HG03175 (cell line): ENCODE data around the gene NHP2.
"Not testable (repeated sequence)": the region's sequence is repeated elsewhere in the genome, so short reads cannot be mapped to it uniquely, and the experiment has no call there.

ENCODE experiments used
- ATAC-seq: cut with Tn5 transposase; IDR thresholded peaks from one replicate; pipeline ENCODE4 v1.9.1; 2021; ENCODE audit warnings: mild to moderate bottlenecking, moderate library complexity; ENCODE audit not compliant: unreplicated experiment

The NHP2 gene

GRCh38 chr5:178153530-178154340 is at the start of gene NHP2:
Gene NHP2 (minus strand): TSS chr5:178153885. CDS start chr5:178153817, 68 bp downstream.
- ATAC-seq = peak; percentile 99

GRCh38 chr5:178202541-178202940 is 48.9 kb upstream of the NHP2 start:
- ATAC-seq = no peak

DNA sequence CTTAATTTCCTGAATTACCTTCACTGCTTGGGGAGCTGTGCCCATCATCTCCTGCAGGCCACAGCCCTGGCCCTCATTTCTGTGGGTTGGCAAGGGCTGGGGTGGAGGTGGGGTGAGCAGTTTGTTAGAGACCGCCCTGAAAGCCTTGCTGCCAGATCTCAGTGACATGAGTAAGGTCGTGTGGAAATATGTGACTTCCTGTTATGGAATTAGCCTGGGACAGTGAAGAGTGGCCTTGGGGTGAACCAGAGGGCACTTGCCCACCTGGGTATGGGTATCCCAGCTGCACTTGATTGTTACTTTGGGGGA is 48.2 kb upstream of the NHP2 start:
- ATAC-seq = no peak

DNA sequence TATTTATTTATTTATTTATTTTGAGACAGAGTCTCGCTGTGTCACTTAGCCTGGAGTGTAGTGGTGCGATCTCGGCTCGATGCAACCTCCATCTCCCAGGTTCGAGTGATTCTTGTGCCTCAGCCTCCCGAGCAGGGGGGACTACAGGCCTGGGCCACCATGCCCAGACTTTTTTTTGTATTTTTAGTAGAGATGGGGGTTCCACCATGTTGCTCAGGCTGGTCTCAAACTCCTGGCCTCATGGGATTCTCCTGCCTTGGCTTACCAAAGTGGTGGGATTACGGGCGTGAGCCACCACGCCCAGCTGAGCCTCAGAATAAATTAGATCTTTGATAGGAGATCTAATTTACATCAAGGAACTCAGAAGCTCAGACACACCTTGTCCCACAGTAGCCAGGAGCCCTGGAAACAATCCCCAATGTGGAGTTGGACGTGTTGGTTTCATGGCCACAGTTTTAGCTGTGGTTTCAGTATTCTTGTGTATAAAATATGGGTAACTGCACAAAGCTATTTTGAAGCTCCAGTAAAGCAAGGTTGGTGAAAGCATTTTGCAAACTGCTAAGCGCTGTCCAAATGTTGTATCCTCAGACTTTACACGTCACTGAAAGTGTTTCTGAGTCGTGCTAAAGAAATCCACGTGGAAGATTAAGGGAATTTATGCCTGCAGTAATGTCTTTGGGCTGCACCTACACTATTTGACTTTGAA is 47.7 kb upstream of the NHP2 start:
- ATAC-seq = no peak

DNA sequence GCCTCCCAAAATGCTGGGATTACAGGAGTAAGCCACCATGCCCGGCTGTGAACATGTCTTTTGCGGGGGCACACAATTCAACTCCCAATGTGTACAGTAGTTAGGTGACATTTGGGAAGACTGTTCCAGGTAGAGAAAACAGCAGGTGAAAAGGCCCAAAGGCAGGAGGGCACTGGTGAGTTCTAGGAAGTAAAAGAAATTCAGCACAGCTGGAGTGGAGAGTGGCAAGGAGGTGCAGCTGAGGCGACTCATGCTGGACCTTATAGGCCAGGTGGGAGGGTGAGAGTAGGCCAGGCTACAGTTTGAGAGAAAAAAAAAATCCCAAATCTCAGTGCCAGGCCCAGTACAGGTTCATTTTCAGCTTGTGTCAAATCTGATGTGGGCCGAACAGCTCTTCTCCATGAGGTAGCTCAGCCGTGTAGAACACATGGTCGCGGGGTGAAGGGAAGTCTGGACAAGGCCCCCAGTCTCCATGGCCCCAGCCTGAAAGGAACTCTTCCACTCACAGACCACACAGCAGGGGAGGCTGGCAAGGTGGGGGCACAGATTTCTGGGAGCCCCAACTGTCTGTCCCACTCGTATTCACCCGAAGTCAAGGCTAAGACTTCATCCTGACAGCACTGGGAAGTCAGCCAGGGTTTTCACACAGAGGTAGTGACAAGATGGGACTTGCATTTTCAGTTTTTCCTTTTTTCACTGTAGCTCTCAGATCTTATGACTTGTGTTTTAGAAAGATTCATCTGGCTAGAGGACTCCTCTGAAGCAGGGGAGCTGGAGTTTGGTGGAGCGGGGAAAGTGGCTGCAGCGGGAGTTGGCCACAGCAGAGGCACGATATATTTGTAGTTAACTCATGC is 46.1 kb upstream of the NHP2 start:
- ATAC-seq = no peak

DNA sequence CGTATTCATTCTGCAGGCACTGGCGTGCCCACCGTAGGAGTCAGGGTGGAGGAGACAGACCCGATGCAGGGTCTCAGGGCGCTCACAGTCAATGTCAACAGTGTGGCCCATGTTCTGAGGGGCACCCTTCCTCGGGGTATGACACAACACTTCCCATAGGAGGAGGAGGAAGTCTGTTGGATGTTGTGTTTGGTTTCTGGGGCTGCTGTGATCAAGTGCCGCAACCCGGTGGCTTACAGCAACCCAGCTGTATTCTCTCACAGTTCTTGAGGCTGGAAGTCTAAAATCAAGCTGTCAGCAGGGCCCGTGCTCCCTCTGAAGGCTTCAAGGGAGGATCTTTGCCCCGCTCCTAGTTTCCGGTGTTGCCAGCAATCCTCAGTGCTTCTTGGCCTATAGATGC is 45.0 kb upstream of the NHP2 start:
- ATAC-seq = no peak

DNA sequence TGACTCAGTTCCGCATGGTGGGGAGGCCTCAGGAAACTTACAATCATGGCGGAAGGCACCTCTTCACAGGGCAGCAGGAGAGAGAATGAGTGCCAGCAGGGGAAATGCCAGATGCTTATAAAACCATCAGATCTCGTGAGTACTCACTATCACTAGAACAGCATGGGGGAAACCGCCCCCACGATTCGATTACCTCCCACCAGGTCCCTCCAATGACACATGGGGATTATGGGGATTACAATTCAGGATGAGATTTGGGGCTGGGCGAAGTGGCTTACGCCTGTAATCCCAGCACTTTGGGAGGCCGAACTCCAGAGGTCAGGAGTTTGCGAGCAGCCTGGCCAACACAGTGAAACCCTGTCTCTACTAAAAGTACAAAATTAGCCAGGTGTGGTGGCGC is 44.5 kb upstream of the NHP2 start:
- not testable (repeated sequence) for ATAC-seq

DNA sequence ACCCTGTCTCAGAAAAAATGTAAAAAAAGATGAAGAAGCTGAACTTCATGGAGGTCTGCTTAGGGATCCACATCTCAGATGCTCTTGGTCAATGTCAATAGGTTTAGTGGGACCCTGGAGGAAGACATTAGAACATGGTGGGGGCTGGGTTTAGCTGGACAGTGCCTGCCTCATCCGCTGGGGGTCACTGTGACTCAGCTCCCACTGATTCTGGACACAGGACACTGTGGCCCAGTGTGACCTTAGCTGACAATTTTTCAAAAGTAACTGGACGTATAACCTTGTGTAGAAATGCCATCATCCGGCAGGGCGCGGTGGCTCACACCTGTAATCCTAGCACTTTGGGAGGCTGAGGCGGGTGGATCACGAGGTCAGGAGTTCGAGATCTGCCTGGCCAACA is 43.3 kb upstream of the NHP2 start:
- ATAC-seq = no peak

DNA sequence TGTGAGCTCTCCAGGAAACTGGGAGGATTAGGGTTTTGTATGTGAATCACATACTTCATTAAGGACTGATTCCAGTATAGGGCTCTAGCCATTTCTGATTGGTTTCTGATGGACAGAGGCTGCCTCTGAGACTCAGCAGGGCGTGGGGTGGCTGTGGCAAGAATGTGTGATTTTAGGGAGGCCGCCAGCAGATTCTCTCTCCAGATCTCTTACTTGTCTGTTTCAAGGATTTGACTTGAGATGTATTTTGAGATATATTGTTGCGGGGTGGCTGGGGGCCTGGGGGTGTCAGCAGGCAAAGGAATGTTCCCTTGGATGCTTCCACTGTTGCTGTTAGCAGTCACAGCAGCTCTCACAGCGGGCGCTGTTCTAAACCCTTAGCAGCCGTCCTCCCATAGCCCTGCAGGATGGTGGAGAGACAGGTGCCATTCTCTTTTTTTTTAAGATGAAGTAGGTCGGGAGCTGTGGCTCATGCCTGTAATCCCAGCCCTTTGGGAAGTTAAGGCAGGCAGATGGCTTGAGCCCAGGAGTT is 42.7 kb upstream of the NHP2 start:
- no peak for ATAC-seq

GRCh38 chr5:178194026-178194425 is 40.3 kb upstream of the NHP2 start:
- ATAC-seq = no peak

DNA sequence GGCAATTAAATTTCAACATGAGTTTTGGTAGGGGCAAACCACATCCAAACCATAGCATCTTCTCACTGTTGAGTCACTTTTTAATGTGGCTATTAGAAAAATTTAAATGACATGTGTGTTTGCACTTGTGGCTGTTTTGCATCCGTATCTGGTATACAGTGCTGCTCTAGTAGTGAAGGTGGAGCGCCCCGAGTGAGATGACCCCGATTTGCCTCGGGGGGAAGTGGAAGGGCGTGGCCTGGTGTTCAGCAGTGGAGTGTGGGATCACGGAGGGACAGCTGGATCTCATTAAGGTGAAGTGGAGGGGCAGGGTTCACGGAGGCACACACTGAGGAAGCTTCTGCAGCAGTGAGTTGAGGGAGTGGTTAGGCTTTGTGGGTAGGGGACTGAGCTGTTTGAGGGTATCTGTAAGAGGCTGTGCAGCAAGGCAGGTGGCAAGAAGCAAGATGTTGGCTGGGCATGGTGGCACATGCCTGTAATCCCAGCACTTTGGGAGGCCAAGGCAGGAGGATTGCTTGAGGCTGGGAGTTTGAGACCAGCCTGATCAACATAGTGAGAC is 39.6 kb upstream of the NHP2 start:
- no peak for ATAC-seq

DNA sequence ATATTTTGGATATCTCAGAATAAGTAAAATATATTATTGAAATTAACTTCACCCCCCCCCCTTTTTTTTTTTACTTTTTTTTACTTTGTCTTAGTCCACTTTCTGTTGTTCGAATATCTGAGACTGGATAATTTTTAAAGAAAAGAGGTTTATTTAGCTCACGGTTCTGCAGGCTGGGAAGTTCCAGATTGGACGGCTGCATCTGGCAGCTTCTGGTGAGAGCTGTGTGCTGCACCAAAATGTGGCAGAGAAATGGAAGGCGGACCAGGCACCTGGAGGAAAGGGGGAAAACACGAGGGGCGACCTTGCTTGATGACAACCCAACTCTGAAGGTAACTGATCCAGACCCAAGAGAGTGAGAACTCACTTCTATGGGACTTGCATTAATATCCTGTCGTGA is 39.1 kb upstream of the NHP2 start:
- ATAC-seq = no peak

- no peak for ATAC-seq
These were observed 38.6 kb upstream of the NHP2 start for GRCh38 chr5:178192244-178192643.

DNA sequence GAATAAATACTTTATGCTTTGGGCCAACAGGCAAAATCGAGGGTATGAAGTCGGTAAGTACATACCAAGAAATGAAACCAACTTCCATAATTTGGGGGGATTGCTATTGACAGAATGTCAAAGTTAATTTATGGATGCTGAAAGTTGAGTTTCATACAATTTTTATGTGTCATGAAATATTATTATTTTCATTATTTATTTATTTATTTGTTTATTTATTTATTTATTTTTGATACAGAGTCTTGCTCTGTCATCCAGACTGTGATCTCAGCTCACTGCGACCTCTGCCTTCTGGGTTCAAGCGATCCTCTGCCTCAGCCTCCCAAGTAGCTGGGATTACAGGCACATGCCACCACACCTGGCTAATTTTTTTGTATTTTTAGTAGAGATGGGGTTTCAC is 38.0 kb upstream of the NHP2 start:
- ATAC-seq = no peak

DNA sequence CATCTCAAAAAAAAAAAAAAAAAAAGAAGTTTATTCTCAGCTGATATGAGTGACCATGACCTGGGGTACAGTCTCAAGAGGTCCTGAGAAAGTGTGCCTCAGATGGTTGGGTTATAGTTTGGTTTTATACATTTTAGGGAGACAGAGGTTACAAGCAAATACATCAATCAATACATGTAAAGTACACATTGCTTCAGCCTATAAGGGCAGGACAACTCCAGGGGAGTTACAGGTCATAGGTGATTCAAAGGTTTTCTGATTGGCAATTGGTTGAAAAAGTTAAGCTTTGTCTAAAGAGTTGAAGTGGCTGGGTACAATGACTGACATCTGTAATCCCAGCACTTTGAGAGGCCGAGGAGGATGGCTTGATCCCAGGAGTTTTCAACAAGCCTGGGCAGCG is 35.7 kb upstream of the NHP2 start:
- ATAC-seq = no peak

DNA sequence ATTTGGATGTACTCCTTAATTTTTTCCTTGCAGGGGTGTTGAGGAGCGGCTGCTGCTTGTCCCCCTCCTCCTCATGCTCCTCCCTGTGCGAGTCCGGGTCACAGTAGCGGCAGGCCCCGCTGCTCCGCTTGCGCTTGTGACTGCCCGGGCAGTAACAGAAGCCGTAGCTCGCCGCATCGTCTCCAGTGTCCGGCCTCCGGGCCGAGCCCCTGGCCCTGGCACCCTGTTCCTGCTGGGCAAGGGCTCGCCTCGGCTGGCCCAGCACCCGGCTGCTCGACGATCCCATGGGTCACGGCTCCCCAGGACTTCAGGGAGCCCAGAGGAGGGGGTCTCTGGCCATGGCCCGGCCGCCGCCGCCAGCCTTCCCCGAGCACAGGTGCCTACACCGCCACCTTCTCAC is 33.3 kb upstream of the NHP2 start, which contains the start of gene GMCL2:
GMCL2 (minus strand) TSS at position 358 of the 400 bp plus-strand sequence; CDS start at position 286, 72 bp downstream.
- no peak for ATAC-seq

- no peak for ATAC-seq
These were observed 32.7 kb upstream of the NHP2 start for GRCh38 chr5:178186427-178186826.

- ATAC-seq = no peak
These were observed 28.6 kb upstream of the NHP2 start for GRCh38 chr5:178182158-178182876.

DNA sequence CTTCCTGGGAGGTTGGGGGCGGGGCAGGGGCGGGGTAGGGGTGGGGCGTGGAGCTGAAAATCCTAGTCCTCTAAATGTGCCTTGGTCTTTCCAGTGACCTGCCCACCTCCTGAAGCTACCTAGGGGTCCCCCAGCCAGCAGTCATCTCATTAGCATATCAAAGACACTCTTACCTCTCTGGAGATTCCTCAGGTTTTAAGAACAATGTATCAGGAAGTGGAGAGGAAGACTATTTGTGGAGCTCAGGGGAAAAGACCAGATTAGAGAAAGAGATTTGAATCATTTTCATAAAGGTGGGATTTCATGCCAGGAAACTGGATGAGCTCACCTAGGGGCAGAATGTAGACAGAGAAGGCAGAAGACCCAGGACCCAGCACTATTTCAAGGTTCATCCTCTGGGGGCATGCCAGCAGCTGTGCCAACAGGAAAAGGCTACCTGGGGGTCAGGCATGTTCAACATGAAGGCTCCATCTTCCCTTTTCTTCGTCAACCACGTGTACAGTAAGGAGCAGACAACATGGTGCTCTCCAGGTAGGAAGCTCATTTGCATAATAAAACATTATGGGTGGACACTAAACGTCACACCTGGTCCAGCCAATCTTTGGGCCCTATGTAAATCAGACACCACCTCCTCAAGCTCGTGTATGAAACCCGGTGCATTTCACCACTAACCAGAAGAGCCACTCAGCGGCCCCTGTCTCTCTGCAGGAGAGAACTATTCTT is 26.6 kb upstream of the NHP2 start:
- ATAC-seq = no peak

DNA sequence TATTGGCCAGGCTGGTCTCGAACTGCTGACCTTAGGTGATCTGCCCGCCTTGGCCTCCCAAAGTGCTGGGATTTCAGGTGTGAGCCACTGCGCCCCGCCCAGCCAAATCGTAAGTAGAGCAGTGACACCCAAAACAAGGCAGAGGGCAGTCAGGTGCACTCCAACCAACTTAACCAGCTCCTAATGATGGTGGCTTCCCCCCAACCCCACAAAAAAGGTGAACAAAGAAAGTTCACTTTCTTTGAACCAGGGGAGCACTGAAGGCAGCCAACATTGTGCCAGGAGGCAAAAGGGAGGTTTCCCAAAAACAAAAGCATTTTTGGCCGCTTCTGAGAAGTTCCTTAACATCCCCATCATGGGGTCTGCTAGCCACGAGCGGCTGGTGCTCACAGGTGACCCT is 23.9 kb upstream of the NHP2 start:
- no peak for ATAC-seq
